Fibroblast of skin of right biceps (primary cell): ENCODE results near the gene ZNF418.
A peak's percentile ranks its signal among the peaks of the same experiment; 100 is the strongest.

Source experiments
- DNase-seq: peaks from one replicate; pipeline ENCODE4 v3.0.0-alpha.2; 2013

The ZNF418 gene

DNA sequence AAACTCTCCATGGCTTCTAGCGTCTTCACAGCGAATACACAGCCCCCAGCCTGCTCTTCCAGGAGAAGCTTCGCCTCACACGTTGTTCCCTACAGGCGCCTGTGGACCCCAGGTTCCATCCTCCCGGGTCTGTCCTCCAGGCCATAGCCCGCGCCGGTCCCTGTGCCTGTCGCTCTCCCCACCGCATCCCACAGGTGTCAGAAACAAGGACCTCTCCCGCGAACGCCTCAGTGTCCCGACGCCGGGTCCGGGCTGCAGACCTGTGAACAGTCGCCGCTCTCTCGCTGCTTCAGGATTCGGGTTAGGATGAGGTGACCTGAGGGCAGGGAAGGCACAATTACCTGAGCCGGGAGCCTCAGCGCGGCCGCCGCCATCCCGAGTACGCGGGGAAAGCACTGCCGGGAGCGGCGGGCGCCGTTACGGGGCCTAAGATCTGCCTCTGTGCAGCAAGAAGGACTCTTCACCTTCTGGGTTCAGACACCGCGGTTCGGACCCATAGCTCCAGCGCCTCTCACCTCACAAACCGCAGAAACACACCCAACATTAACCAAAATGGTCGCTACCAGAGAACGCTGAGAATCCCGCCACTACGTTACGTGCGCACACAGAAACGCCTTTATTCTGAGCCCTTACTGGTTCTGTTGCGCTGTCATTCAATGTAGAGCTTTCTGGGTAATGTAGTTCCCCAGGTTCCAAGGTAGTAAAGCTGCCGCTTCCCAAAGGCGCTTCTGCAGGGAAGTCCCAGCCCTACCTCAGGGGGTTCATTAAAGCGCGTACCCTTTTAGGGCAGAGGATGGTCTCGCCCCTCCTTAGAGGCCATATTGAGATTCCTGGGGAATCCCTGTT lies at the start of gene ZNF418:
ZNF418 (minus strand) TSS at position 583 of the 846 bp plus-strand sequence. CDS start 1,580 bp downstream, outside the sequence.
- DNase-seq, result peak; percentile 88

DNA sequence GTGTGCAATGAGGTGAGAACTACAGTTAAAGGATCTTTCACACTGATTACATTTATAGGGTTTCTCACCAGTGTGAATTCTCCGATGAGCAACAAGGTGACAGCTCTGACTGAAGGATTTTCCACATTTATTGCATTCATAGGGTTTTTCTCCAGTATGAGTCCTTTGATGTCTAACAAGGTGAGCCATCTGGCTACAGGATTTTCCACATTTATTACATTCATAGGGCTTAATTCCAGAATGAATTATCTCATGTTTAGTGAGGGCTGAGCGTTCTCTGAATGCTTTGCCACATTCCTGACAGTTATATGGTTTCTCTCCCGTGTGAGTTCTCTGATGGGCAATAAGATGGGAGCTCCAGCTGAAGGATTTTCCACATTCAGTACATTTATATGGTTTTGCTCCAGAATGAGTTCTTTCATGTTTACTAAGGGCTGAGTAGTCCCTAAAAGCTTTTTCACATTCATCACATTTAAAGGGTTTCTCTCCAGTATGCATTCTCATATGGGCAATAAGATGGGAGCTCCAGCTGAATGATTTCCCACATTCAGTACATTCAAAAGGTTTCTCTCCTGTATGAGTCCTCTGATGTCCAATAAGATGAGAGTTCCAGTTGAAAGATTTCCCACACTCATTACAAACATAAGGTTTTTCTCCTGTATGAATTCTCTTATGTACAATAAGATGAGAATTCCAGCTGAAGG lies 43.5 kb upstream of the ZNF418 start:
- DNase-seq, result peak; percentile 6

DNA sequence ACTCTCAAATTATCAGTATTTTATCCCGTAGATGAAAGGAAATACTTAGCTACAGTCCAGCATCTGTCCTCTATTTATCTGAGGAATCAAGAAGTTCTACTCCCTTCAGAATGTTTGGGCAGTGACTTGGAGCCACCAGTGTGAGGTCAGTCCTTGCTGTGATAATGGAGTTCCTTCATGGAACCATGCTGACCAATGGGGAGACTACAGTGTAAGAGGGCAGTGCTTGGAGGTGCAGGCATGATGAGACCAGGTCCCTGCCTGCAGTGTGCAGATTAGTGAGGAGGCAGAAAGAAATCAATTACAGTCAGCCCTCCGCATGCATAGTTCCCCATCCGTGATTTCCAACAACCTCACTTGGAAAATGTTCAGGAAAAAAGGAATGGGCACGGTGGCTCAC lies 39.2 kb upstream of the ZNF418 start, which contains the start of gene C19orf18:
C19orf18 (minus strand) TSS at position 101 of the 400 bp plus-strand sequence. CDS start 102 bp downstream, outside the sequence.
- DNase-seq, result no peak

DNA sequence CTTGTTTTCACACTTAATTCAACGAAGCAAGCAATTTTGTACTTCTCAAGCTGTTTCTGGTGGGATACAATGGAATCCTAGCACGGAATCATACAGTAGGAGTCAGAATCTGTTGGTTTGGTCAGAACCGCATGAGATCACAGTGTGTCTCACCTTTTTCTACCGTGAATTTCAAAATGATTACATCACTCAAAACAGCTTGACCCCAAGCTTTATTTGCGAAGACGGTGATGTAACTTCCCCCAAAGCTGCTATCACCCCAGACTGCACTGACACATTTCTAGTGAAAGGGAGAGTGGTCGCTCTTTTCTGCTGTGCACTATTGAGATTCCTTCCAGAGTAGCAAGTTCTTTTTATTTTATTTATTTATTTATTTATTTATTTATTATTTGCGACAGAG lies 29.6 kb upstream of the ZNF418 start:
- DNase-seq, result no peak

DNA sequence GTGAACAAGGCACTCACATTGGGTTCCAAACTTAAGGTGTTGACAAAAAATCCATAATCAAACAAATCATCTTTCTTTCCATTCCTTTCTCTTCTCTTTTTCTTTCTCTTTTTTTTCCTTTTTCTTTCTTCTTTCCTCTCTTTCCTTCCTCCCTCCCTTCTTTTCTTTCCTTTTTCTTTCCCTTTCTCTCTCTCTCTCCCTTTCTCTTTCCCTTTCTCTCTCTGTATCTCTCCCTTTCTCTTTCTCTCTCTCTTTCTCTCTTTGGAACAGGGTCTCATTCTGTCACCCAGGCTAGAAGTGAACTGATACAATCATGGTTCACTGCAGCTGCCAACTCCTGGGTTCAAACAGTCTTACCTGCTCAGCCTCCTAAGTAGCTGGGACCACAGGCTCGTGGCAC lies 26.6 kb upstream of the ZNF418 start:
- DNase-seq, result no peak

DNA sequence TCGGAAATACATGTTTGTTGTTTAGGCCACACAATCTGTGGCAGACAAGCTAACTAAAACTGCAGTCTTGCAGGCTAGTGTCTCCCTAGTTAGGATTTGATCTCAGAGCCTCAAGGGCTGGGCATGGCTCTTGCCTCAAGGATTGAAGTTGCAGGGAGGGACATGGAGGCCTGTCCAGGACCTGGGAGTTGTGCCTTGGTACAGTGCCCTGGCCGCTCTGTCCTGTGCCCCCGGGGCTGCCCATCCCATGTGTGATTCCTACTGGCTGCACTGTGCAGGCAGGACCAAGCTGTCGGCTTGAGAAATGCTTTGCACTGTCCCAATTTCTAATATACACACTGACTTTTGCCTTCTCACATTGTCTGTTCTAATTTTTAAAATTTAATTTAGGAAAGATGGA lies 19.8 kb upstream of the ZNF418 start:
- no peak for DNase-seq

DNA sequence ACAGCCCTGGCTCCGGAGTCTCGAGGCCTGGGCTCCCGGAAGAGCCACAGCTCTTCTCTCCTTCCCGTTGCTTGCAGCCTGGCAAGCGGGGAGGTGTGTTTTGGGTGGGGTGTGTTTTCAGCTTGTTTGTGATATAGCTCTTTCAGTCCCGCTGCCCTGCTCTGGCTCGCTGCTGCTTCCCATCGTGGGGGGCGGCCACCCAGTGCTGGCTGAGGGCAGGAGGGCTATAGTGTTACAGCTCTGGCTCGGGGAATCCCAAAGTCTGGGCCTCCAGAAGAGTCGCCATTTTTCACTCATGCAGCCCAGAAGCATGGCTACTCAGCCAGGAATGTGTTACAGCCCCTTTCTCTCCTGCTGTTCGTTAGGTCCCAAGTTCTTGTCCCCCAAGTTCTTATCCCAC lies 14.5 kb upstream of the ZNF418 start:
- DNase-seq, result no peak

DNA sequence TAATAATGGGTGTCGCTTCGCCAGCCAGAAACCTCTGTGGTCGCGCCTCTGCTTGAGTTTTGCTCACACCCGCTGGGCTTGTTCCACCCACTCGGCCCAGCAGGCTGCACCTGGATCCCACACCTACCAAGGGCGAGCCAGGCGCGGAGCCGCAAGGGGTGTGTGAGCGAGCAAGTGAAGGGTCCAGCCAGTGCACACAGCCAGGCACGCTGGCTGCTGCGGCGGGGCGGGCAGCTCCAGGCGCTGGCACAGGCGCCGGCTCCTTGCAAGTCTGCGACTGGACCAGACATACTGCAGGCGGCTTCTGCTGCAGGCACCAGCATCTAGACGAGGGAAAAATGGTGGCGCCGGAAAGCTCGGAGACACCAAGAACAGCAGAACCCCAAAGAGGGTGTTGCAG lies 14.1 kb upstream of the ZNF418 start:
- DNase-seq, result no peak

DNA sequence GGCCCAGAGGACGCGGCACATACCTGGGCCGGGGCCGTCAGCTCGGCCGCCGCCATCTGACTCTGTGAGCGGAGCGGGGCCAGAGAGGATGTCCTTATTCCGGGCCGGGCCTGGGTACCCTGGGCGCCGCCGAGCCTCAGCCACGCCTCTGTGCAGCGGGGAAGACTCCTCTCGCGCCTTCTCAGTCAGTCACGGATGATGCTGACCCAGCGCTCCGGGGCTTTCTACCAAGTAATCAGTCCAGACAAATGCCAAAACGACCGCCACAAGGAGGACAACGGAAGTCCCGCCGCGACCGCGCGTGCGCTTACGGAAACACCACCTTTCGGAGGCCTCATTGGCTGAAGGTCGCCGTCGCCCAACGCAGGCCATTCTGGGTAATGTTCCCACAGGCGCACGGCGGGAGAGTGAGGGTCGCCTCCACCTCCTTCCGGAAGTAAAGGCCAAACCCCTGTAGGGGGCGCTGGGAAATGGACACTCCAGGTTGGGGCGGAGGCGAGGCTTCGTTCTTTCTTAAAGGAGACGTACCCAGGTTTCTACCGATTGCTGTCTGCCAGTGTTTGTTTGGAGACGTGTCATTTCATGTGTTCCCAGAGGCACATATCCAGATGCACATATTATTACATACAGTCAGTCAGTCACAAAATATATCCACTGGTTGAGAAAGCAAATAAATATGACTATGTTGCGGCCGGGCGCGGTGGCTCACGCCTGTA lies 12.4 kb upstream of the ZNF418 start, which contains the start of gene ZNF256:
ZNF256 (minus strand) TSS at position 288 of the 716 bp plus-strand sequence; CDS start at position 56, 232 bp downstream.
- peak; percentile 95 for DNase-seq

DNA sequence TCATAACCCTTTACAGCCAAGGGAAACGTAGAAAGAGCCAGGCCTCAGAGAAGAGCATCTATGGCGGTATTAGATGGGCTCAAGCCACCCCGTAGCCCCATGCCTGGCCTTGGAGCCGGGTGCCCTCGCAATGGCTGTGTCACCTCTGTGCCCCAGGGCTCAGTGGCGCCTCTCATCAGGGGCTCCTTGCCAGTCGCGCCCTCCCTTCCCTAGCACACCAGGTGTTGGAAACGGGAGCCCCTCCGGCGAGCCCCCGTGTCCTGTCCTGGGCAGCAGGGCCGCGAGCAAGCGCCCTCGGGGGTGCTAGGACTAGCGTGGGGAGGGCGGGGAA lies 11.9 kb upstream of the ZNF418 start:
- DNase-seq, result no peak

DNA sequence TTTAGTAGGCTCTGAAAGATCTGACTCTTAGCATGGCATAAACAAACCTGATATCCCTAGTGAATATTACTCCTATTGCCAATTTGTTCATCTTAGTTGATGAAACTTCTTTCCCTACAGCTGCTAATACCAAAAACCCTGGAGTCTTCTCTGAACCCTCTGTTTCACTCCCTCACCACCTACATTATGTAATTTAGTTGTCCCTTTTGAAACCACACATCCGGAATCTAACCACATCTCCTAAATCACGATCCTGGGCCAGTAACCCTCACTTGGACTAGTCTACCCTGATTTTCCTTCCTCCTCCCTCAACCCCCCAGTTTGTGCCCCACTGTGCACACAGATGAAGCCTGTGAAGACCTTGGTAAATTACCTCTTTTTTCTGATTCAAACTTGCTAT lies 11.1 kb upstream of the ZNF418 start:
- no peak for DNase-seq

DNA sequence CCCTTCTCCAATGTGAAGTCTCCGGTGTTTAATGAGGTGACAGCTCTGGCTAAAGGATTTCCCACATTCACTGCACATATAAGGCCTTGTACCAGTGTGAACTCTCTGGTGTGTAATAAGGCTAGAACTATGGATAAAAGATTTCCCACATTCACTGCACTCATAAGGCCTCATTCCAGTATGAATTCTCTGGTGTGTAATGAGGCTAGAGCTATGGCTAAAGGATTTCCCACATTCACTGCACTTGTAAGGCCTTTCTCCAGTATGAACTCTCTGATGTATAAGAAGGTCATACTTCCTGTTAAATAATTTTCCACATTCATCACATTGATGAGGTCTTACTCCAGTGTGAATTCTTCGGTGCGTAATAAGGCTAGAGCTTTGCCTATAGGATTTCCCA lies 6.4 kb upstream of the ZNF418 start:
- no peak for DNase-seq

DNA sequence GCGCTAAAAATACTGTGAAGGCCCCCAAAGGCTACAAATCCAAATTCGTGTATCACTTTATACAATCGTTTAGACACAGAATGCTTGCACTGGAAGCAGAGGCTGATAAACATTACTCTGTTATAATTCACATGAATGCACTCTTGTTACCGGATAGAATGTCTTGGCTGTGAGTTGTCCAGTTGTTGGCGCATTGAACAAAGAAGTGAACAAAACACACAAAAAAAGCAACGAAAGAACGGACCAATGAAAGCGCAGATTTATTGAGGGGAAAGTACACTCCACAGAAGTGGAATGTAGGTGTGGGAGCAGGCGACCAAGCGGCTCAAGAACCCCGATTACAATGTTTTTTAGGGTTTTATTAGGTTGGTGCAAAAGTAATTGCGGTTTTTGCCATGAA lies 529 bp upstream of the ZNF418 start:
- DNase-seq, result no peak

DNA sequence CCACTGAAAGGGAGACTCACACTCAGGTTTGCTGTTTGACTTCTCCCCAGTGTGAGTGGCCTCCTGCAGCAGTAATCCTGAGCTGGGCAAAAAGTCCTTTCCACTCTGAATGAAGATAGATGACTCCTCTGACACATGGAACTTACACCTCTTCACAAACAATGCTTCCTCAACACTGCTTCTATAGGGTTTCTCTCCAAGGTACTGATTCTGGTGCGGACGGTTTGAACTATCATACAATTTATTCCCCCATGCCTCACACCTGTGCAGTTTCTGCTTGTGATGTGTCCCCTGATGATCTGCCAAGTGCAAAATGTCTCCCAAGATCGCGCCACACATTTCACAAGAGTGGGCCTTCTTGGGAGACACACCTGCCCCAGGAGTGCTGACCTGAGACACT lies 7.6 kb downstream of the ZNF418 start:
- no peak for DNase-seq

DNA sequence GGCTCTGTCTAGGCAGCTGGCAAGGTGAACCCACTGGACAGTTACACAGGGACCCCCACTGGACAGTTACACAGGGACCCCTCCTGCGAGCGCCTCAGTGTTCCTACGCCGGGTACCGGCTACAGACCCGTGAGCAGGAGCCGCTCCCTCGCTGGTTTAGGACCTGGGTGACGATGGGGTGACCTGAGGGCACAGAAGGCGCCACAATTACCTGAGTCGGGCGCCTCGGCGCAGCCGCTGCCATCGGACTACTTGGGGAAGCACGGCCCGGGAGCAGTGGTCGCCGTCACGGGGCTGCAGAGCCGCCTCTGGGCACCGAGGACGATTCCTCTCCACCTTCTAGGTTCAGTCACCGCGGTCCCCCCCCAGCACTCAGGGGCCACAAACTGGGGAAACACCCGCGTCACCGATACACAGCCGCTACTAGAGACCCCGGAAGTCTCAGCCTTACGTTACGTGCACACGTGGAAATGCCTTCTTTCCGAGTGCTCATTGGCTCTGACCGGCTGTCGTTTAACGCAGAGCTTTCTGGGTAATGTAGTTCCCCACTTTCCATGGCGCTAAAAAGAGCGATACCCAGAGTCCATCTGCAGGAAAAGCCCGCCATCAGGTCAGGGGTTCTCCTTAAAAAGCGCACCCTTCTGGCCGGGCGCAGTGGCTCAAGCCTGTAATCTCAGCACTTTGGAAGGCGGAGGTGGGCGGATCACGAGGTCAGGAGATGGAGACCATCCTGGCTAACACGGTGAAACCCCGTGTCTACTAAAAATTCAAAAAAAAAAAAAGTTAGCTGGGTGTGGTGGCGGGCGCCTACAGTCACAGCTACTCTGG lies 18.8 kb downstream of the ZNF418 start, which contains the start of gene ZNF417:
ZNF417 (minus strand) TSS at position 425 of the 828 bp plus-strand sequence; CDS start at position 244, 181 bp downstream.
- DNase-seq, result peak; percentile 97

DNA sequence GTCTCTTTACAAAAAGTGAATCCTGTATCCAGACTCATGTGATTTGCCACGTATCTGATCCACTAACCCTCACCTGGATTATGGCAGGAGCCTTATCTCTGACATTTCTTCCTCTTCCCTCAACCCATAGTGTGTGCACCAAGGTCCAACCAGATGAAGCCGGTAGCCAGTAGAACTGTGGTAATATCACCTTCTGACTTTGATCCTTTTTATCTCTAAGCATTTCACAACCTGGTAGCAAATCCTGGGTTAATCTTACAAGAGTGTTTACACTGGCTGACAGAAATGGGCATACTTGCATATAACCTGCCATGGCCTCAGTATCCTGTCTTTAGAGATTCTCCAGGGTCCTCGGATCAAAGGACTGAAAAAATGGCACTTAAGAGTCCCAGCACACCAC lies 20.7 kb downstream of the ZNF418 start:
- DNase-seq, result no peak

DNA sequence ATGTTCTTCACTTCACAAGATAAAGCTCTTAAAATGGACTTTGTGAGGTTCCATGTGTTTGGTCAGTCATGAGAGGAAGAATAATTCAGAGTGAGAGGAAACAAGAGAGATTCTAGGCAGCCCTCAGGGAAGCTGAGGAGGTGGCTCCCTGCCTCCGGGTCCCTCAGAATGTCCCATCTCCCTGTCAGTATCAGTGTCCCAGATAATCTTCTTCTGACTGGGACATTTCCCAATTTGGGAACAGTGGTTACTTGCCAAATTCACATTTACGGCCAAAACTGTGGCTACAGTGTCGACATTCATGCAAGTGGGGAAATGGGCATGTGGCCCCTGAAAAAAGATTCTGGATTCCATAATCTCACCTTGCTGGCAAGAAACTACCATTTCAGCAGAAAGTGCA lies 27.8 kb downstream of the ZNF418 start:
- DNase-seq, result no peak

DNA sequence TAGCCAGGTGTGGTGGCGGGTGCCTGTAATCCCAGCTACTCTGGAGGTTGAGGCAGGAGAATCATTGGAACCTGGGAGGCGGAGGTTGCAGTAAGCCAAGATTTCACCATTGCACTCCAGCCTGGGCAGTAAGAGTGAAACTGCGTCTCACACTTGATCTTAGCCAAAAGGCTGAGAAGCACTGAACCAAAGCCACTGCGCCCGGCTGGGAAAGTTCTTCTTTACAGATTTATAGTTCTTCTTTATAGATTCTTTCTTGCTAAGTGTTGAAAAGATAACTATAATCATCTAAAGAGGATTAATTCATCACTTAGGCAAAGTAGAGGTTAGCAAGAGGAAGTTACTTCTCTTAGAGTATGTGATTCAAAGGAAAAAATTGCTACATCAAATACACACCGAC lies 29.9 kb downstream of the ZNF418 start:
- no peak for DNase-seq

DNA sequence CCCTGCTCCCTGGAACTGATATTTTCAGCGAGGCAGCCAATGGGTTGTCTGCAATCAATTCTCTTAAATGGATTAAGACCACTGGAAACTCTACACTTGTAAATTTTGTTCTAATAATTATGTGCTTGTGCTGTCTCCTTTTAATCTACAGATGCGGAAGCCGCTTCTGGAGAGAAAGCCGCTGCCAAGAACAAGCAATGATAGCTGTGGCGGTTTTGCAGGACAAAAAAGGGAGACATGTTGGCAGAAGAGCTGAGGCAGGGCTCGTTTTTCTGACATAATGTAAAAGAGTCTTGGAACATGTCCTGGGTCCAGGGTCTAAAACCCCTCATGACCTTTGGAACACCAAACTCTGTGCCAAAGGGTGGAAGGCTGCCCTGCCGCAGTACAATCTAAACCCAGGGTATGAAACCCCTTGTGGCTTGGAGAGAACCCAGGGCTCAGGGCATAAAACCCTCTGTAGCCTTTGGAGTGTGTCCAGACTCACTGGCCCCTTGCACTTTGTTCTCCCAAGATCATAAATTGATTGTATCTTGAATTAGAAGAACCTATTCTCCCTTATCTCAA lies 31.5 kb downstream of the ZNF418 start:
- DNase-seq, result no peak

DNA sequence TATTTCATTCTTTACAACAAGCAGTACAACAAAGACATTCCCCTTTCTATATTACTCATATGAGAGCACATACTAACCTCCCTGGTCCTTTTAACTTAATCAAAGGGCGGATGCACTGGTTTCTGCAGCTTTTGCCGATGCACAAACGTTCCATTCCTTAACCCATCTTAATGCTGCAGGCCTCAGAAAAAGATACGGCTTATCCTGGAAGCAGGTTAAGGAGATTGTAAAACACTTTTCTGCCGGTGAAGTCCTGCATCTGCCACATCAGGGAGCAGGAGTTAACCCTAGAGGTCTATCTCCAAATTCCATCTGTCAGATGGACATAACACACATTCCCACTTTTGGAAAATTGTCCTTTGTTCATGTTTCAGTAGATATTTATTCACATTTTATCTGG lies 34.9 kb downstream of the ZNF418 start:
- no peak for DNase-seq

DNA sequence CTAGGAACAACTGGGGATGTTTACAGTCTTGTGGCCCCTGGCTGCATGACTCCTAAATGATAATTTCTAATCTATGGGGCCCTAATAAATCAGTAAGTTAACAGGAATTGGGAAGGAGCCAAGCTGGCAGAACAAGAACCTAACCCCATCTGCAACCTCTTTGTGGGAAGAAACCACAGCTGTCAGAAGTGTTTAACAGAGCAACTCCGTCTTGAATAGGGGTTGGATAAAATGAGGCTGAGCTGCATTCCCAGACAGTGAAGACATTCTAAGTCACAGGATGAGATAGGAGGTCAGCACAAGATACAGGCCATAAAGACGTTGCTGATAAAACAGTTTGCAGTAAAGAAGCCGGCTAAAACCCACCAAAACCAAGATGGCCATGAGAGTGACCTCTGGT lies 44.5 kb downstream of the ZNF418 start:
- DNase-seq, result peak; percentile 30
